Activated CD4-positive, alpha-beta T cell treated with anti-CD3 and anti-CD28 coated beads, Interleukin-2, amount 50 U/mL, for 48 hours (primary cell): ENCODE results near the gene POM121.
A peak's percentile ranks its signal among the peaks of the same experiment; 100 is the strongest.
"Not testable (repeated sequence)": the region's sequence is repeated elsewhere in the genome, so short reads cannot be mapped to it uniquely, and the experiment has no call there.

Experiments
- DNase-seq, 2 experiments: peaks; one replicate each; pipeline ENCODE4 v3.0.0-alpha.2; 2020

The POM121 gene

DNA sequence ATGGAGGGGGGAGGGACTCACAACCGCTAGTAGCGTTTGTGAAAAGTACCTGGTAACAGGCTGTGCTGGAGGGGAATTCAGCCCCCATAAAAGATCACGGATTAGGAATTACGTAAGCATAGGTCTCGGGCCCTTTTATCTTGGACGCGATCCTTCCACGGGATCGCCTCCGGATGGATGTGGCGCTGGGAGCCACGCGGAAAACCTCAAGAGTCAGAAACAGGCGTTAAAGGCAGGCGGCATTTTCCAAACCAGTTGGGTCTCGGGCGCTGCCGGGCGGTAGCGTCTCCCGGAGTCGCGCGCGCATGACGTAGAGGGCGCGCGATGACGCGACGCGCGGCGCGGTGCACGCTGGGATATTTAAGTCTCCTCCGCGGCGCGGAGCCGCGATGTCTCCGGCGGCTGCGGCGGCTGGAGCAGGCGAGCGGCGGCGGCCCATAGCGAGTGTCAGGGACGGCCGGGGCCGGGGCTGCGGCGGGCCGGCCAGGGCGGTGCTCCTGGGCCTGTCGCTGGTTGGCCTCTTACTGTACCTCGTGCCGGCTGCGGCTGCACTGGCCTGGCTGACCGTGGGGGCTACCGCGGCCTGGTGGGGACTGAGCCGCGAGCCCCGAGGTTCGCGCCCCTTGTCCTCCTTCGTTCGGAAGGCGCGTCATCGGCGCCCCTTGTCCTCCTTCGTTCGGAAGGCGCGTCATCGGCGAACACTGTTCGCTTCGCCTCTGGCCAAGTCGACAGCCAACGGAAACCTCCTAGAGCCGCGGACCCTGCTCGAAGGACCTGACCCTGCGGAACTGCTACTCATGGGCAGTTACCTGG lies at the start of gene POM121:
POM121 (plus strand) TSS at position 363 of the 813 bp plus-strand sequence; CDS start at position 390, 27 bp downstream.
- peak; percentile 80 to 84 for DNase-seq

DNA sequence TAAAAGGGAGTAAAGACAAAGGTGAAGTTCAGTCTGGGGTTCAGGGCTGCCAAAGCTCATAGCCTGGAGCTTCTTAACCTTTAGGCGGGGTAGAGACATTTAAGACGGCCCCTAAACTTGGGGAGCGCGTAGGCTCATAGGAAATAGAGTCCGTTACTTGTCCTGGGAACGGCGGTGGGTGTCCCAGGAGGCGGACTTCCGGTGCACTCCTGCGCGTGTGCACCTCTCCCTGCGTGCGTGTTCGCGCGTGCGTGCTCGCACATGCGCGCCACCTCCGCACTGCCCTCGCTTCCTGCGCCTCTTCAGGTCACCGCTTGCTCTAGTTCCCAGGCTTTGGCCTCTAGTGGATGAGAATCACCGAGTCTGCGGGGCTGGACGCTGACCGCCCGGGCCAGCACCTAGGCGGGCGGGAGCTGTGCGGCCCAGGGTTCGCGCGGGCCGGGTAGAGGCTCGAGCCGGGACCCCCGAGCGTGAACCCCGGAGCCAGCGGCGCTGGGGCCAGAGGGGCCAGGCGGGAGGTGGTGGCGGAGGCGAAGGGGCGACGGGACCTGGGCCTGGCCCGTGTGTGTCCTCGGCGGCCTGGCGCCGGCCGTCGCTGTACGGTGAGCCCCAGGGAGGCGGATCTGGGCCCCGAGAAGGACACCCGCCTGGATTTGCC lies 45.7 kb upstream of the POM121 start:
- DNase-seq: peak; percentile 76 to 81

DNA sequence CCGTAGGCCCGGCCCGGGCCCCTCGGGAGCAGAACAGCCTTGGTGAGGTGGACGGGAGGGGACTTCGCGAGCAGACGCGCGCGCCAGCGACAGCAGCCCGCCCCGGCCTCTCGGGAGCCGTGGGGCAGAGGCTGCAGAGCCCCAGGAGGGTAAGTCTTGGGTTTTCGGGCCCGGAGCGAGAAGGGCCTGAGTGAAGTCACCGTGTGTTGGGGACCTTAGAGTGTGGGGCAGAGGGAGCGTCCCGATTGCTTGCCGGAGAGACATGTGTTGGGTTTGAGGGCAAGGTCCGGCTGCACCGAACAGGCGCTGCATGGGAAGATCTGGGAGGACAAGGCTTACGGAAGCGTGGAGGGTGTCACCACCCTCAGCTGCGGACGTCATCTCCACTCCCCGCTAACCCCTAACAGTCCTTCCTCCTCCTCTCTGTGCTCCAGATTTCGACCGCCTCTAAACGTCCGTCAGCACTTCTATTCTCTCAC lies 45.1 kb upstream of the POM121 start:
- peak; percentile 49 to 59 for DNase-seq

DNA sequence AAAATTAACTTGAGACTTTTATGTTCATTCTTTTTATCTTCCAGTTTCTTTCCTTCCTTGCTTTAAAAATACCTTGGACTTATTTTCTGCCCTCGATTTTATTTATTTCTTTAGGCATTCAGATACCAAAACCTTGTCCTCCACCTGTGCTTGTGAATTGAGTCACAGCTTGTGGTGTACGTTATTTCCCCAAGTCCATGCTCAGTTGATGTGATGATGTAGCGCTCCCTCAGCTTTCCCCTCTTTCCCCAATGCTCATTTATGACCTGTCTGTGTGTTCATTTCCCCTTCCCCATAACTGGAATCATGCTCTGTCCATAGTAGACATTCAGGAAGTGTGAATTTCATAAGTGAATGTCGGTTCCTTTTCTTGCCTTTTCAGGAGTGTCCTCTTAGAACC lies 33.1 kb upstream of the POM121 start:
- not testable (repeated sequence) for DNase-seq

DNA sequence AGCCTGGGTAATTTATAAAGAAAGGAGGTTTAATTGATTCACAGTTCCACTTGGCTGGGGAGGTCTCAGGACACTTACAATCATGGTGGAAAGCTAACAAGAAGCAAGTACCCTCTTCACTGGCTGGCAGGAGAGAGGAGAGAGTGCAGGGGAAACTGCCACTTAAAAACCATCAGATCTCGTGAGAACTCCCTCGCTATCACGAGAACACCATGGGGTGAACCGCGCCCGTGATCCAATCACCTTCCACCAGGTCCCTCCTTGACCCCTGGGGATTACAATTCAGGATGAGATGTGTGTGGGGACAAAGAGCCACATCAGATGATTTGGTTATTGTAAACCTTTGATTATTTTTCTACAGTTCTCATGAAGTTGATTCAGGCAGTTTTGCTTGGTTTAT lies 20.2 kb upstream of the POM121 start:
- not testable (repeated sequence) for DNase-seq

DNA sequence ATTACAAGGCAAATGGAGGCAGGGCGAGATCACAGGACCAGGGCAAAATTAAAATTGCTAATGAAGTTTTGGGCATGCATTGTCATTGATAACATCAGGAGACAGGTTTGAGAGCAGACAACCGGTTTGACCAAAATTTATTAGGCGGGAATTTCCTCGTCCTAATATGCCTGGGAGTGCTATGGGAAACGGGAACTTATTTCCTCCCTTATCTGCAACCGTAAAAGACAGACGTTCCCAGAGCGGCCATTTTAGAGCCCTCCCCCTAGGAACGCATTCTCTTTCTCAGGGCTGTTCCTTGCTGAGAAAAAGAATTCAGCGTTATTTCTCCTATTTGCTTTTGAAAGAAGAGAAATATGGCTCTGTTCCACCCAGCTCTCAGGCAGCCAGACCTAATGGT lies 16.5 kb upstream of the POM121 start:
- not testable (repeated sequence) for DNase-seq

DNA sequence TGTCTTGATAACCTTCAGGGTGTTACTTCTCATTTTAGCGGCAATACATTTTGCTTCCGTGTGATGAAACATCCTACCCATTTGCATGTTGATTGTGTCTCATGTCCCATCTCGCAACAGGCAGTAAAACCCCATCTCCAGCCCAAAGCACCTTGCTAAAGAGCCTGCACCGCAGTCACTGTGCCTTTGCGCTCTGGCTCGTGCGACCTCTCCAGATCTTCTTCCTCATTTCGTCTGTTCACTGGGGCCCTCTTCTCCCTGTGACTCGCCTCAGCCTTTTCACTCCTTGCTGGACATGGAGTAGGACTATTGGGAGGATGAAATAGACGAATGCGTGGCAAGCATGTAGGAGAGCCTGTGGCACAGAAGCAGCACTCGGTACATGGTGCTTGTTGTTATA lies 13.5 kb upstream of the POM121 start:
- not testable (repeated sequence) for DNase-seq

DNA sequence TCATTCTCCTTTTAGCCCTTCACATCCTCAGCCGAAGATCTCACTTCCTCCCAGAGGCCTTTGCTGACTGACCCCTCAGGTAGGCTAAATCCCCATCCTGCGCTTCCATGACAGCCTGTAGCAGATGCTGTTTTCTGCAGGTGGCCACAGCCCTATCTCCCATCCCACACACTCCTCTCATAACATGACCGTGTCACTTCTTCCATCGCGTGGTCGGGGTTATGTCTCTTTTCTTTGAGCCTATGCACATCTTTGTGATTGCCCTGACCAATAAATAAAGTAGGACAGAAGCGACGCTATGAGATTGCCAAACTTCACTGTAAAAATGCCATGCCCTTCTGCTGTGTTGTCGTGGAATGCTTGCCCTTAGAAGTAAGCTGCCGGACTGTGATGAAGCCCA lies 11.1 kb upstream of the POM121 start:
- peak; percentile 44 to 63 for DNase-seq

DNA sequence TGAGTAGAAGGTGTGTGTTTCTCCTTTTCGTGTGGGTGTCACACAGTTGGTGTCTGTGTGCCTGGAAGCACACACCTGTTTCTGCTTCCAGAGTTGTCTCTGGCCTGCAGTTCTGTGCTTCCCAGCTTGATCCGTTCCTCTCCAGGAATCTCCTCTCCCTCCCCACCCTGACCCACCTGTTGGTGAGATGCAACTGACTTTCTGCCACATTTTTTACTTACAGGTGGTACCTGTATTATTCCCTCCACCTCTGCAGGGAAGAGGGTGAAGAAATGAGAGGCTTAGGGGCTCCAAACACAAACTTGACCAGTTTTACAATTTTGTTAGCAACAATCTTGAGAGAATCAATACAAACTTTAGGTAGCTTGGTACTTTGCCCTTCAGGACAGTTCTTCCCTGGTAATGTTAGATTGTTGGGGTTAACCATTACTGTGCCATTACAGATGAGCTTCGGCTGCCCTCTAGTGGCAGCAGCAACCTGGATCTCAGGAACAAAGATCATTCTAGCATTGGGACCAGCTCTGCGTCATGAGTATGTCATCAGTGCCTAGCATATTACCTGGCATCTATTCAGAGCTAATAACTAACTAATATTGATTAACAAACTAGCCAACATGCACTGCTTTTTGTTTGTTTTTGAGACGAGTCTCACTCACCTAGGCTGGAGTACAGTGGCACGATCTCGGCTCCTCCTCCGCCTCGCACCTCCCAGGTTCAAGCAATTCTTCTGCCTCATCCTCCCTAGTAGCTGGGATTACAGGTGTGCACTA lies 10.0 kb upstream of the POM121 start:
- DNase-seq: peak; percentile 67 to 76

DNA sequence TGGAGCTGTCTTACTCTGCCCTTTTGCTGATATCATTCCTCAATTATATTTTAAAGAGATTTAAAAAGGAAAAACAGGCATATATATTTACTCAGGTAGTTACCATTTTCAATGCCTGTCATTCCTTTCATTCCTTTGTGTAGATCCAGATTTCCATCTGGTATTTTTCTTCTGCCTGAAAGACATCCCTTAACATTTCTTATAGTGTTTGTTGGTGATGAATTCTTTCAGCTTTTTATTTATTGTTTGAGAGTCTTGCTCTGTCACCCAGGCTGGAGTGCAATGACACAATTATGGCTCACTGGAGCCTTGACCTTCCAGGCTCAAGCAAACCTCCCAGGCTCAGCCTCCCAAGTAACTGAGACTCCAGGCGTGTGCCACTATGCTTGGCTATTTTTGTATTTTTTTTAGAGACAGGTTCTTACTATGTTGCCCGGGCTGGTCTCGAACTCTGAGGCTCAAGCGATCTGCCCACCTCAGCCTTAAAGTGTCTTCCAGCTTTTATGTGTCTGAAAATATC lies 5.6 kb upstream of the POM121 start:
- DNase-seq: no peak

DNA sequence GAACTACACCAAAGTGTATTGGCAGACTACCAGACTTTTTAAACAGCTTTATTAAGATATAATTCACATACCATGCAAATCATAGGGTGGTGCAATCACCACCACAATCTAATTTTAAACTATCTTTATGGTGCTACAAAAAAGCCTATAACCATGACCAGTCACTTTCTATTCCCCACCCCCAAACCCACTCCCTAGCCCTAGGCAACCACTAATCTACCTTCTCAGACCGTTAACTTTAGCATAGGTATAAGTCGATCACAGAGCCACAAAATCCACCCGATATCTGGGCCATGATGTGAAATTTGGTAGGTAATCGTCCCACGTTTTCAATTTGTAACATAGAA lies 536 bp upstream of the POM121 start:
- DNase-seq: no peak

DNA sequence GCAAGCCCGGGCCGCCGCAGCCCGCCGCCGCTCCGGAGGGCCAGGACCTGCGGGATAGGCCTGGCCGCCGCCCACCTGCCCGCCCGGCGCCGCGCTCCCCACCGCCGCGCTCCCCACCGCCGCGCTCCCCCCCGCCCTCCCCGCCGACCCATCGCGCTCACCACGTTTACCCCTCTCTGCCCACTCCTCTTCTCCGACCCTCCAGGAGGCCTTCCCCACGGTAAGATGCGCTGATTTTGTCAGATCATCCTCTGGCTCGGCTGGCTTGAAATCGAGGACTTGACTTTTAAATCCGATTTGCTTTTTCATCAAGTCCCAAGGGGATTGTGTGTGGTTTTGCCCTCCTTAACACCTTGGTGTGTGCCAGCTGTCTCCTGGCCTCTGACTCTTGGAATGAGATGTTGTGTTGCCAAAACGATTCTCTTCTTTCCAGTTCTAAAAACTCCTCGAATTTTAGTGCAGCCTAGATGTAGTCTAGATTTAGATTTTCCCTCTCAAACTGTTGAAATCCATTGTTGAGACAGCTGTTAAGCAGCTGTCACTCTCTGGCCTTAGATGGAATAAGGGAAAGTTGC lies 738 bp downstream of the POM121 start:
- no peak for DNase-seq

DNA sequence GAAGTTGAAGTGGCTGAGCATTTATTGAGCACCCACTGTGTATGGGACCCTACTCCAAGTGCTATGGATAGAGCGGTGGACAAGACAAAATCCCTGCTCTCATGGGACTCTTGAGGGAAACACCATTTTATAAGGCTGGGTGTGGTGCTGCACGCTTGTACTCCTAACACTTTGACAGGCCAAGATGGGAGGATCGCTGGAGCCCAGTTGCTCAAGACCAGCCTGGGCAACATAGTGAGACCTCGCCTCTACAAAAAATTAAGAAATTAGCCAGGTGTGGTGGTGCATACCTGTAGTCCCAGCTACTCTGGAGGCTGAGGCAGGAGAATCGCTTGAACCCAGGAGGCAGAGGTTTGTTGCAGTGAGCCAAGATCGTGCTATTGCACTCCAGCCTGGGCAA lies 2.9 kb downstream of the POM121 start:
- DNase-seq: not testable (repeated sequence)

DNA sequence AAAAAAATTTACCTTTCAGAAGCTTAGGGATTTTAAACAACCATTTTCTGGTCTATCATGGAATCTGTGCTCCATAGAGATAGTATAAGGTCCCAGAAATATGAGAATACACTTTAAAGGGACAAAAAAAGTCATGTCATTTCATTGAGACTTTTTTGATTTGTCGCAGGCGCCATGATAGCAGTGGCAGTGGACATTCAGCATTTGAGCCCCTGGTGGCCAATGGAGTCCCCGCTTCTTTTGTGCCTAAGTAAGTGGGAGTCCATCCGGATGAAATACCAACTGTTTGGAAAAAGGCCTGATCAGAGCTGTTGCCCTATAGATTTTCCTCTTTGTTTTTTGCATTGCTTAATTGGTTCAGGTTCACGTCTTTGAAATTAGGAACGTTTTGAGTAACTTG lies 3.3 kb downstream of the POM121 start:
- not testable (repeated sequence) for DNase-seq

DNA sequence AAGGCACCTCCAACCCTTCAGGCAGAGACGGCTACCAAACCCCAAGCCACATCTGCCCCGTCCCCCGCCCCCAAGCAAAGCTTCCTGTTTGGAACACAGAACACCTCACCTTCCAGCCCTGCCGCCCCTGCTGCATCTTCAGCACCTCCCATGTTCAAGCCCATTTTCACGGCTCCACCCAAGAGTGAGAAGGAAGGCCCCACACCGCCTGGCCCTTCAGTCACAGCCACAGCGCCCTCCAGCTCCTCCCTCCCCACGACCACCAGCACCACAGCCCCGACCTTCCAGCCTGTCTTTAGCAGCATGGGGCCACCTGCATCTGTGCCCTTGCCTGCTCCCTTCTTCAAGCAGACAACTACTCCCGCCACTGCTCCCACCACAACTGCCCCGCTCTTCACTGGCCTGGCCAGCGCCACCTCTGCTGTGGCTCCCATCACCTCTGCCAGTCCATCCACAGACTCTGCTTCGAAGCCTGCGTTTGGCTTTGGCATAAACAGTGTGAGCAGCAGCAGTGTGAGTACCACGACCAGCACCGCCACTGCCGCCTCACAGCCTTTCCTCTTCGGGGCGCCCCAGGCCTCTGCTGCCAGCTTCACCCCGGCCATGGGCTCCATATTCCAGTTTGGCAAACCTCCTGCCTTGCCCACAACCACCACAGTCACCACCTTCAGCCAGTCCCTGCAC lies 17.3 kb downstream of the POM121 start:
- DNase-seq: not testable (repeated sequence)

DNA sequence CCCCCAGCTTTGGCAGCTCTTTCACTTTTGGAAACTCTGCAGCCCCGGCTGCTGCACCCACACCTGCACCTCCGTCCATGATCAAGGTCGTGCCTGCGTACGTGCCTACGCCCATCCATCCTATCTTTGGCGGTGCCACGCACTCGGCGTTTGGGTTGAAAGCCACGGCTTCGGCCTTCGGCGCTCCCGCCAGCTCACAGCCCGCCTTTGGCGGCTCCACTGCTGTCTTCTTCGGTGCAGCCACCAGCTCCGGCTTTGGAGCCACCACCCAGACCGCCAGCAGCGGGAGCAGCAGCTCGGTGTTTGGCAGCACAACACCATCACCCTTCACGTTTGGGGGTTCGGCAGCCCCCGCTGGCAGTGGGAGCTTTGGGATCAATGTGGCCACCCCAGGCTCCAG lies 18.1 kb downstream of the POM121 start:
- DNase-seq: not testable (repeated sequence)

DNA sequence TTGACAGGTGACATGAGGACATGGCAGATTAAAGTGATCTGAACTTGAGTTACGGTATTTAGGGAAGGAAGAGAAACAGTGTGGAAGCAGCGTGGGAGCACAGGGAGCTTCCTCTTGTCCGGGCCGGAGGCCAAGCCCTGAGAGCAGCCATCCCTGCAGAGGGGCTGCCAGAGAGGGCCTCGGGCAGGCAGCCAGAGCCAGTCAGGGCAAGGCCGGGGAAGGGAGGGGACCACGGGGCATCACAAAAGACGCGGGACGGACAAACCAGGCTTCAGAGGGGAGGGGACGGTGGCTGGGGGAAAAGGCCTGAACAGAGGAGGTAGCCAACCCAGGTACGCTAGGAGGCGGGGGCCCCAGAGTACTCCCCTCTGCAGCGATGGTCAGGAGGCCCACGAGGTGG lies 20.0 kb downstream of the POM121 start:
- not testable (repeated sequence) for DNase-seq

DNA sequence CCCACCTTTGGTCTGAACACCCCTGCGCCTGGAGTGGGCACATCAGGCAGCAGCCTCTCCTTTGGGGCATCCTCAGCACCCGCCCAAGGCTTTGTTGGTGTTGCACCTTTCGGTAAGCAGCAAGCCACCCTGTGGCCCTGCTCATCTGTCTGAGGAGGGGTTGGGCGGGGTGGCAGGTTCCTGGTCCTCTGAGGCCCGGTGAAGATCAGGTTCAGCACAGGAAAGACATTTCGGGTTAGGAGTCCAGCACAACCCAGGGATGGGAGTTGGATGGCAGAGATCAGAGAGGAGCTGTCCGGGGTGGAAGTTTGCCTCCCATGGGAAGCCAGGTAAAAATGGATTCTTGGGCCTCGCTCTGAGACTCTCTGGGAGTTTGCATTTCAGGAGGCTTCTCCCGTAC lies 20.7 kb downstream of the POM121 start:
- not testable (repeated sequence) for DNase-seq

DNA sequence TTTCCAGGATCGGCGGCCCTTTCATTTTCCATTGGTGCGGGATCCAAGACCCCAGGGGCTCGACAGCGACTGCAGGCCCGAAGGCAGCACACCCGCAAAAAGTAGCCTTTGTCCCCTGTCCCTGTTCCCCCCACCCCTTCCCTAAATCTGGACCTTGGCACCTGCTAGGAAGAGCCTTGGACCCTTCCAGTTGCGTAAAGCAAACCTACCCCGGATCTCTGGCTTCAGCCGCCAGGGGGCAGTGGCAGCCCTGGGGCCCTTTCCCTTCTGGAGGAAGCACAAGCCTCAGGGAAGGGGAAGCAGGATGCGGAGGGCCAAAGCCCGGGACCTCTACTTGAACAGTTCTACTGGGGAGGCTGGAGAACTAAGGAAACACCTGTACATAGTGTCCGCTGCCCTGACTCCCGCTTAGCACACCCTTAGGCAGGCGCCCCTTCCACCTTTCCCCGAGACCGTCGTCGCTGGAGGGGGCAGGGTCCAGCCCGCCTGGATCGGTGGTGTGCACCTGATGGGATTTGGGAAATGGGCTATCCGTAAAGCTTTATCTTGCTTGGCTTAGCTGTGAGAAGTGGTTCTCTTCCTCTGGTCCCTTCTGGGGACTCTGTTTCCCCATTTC lies 21.3 kb downstream of the POM121 start:
- DNase-seq: not testable (repeated sequence)

DNA sequence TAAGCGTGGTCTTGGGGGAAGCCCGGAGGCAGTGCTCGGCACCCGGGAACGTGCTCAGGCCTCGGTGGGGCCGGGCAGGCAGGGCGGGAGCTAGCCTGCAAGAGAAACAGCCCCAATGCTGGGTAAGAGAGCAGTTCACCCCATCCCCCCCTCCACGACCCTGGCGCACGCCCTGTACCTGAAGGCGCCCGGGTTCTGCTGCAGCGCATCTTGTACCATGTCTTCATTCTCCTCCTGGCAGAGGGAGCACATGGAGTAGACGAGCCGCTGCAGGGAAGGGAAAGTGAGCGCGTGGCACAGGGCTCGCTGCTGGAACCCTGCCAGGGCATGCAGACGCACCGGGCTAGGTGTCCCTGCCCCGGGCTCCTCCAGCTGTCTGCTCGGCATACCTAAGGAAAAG lies 23.8 kb downstream of the POM121 start:
- not testable (repeated sequence) for DNase-seq

DNA sequence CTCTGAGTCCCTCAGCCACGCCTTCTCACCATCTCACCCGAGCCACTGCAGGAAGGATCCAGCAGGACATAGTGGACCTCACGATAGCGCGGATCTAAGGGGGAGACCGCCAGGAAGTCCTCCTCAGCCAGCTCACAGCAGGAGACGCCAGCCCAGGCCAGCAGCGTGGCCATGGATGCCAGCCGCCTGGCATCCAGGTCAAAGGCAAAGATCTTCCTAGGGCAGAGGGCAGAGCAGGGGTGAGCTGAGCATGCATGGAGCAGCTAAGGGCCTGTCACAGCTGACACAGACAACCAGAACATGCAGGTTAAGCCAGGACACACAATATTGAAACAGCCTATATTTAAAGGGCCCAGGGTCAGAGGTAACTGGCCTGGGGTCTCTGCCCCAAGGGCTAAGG lies 24.4 kb downstream of the POM121 start:
- DNase-seq: not testable (repeated sequence)

DNA sequence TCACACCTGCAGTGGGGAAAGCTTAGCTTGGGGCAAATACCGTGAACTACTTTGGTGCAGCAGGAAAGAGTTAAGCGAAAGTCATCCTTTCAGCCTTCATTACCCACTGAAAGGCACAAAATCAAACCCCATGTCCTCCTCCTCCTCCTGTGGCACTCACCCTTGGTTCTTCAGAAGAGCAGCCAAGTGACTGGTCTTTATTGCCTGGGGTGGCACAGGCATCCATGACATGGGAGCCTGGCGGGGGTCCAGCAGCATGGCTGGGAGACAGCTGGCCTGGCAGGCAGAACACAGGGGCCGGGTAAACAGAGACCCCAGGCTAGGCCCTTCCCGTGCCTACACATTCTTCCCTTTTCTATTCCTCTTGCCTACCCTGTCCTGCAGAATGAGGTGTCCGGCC lies 24.8 kb downstream of the POM121 start:
- not testable (repeated sequence) for DNase-seq
